A673 (cell line): ENCODE results near the gene OR52N4.

Source experiments
- CTCF ChIP-seq: fragments of 300-800, 200-600 bp; sonication (generic); conservative IDR thresholded peaks from 2 replicates; pipeline ENCODE4 v1.5.1; 2017; ENCODE audit warnings: low read depth, mild to moderate bottlenecking, antibody characterized with exemption, low read length, moderate library complexity, mixed read lengths
- EZH2 ChIP-seq: fragments of 200-600 bp; sonication (generic); IDR thresholded peaks from 2 replicates; pipeline ENCODE4 v1.6.1; 2017; ENCODE audit warnings: borderline replicate concordance, low read depth, mild to moderate bottlenecking, mixed read lengths, antibody characterized with exemption, low read length; ENCODE audit not compliant: poor library complexity, severe bottlenecking

DNA sequence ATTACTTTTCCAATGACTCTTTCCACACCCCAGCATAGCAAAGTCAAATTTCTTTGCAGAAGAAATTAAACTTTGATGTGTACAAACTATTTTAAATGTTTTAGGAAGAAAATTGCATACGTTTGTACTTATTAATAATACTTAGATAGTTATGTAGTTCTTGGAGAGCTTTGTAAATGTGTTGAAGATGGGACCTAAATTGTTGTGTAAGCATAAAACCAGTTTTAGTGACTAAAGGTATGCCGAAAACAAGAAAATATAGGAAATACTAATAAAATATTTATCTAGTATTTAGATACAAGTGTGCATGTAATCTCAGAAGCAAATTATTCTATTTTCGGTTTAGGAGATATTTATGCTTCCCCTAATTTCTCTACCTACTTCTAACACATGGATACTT is 4.2 kb upstream of the OR52N4 start:
- TF ChIP-seq CTCF (no peak), EZH2 (no peak)
